Spleen (tissue), 11 donors: Measurements from ENCODE around the gene TNNT2. TPM values are rescaled to one million over a fixed set of nuclear protein-coding genes. Genes with fewer than 3 reads are reported as not detected.
A peak's percentile ranks its signal among the peaks of the same experiment; 100 is the strongest.

Source experiments
- DNase-seq: peaks from one replicate; pipeline ENCODE4 v3.0.0-alpha.2; 2020
- H3K27ac ChIP-seq, 8 donors: fragments of 200-600 bp; sonication (generic) in 7 of 8; 1 replicate in 4 of 8; 2 replicates in 4 of 8; pipeline versions ENCODE4 v1.5.0 to v1.8.0; 2016 to 2021; ENCODE audit warnings: inconsistent platforms in 4 of 8, mild to moderate bottlenecking in 4 of 8, moderate library complexity in 1 of 8
- H3K27me3 ChIP-seq, 7 donors: fragments of 200-600 bp; sonication (generic) in 6 of 7; replicated peaks in 1 of 7; 1 replicate in 4 of 7; 2 replicates in 3 of 7; pipeline versions ENCODE4 v1.5.0 to v1.8.0; 2016 to 2021; ENCODE audit warnings: inconsistent platforms in 3 of 7, mild to moderate bottlenecking in 1 of 7
- H3K36me3 ChIP-seq, 6 donors: fragments of 200-600 bp; sonication (generic) in 5 of 6; 1 replicate in 4 of 6; 2 replicates in 2 of 6; pipeline versions ENCODE4 v1.5.0 to v1.8.0; 2016 to 2021; ENCODE audit warnings: inconsistent platforms in 2 of 6
- H3K4me1 ChIP-seq, 6 donors: fragments of 200-600 bp; sonication (generic) in 5 of 6; 1 replicate in 3 of 6; 2 replicates in 3 of 6; pipeline versions ENCODE4 v1.5.0 to v1.8.0; 2016 to 2021; ENCODE audit warnings: inconsistent platforms in 3 of 6
- H3K4me3 ChIP-seq, 8 donors: fragments of 200-600 bp; sonication (generic) in 7 of 8; 1 replicate in 4 of 8; 2 replicates in 4 of 8; pipeline versions ENCODE4 v1.5.0 to v1.8.0; 2016 to 2021; ENCODE audit warnings: inconsistent platforms in 4 of 8, mild to moderate bottlenecking in 4 of 8, moderate library complexity in 2 of 8
- H3K9me3 ChIP-seq, 8 donors: fragments of 200-600 bp; sonication (generic) in 7 of 8; 1 replicate in 4 of 8; 2 replicates in 4 of 8; pipeline versions ENCODE4 v1.5.0 to v1.8.0; 2016 to 2021; ENCODE audit warnings: inconsistent platforms in 4 of 8
- POLR2A ChIP-seq, 3 donors: fragments of 450-650 bp; IDR thresholded peaks; one replicate each; pipeline ENCODE4 v1.5.1; 2017; ENCODE audit warnings: antibody characterized with exemption in 3 of 3, mild to moderate bottlenecking in 1 of 3
- POLR2AphosphoS5 ChIP-seq, 3 donors: sonication (generic); formaldehyde crosslinking; IDR thresholded peaks; one replicate each; pipeline ENCODE4 v1.5.1; 2017; ENCODE audit warnings: antibody characterized with exemption in 3 of 3
- WGBS, 5 donors: extraction: QIAGEN DNeasy Blood & Tissue Kit in 3 of 5; methylation state at CpG; one replicate each; pipeline versions ENCODE4 v1.1.5 to v1.1.7; 2013 to 2018; 5-methylcytosine and 5-hydroxymethylcytosine counted together
- intact Hi-C: fragments of 100-400 bp; cut with DNase I; formaldehyde crosslinking; loops from one replicate; pipeline ENCODE4 v1.15.0; 2023; ENCODE audit warnings: low total_unique reads
- polyA plus RNA-seq, 3 donors: library from polyadenylated mRNA; stranded (reverse); fragments of 200-250 nt; gene quantifications; one replicate each; pipeline ENCODE4 v1.2.1, GENCODE V29; 2013
- total RNA-seq, 7 donors: library from RNA; depleted of rRNA in 3 of 7; stranded (reverse); fragments of >200 nt in 3 of 7; fragmentation: NEBNext Ultra II Directional in 4 of 7; extraction: Animal tissue kit (Norgen Biotek cat#: 25700) in 4 of 7; gene quantifications; one replicate each; pipeline versions ENCODE4 v1.1.0 to v1.2.1, GENCODE V29; 2016 to 2021
- TF ChIP-seq, protein P1 (sequence below), 11 experiments: fragments of 200-600 bp in 7 of 11; fragments of 450-650 bp in 4 of 11; sonication (generic) in 4 of 11; IDR thresholded peaks in 8 of 11; conservative IDR thresholded peaks in 3 of 11; 1 replicate in 7 of 11; 2 replicates in 4 of 11; pipeline versions ENCODE4 v1.4.0 to v1.8.0; 2016 to 2021; ENCODE audit warnings: antibody characterized with exemption in 11 of 11, inconsistent platforms in 4 of 11, mild to moderate bottlenecking in 1 of 11
- donor health status: healthy with polysubstance abuse.
- donor health status: DM: no; HTN: no; CAD: no; lungs with moderate emphysema.
- donor health status: DM: no; HTN: no; CAD: no.
- donor health status: Bipolar disorder and iron deficiency.
- donor health status: healthy.
- donor health status: DM: no; HTN: no; CAD: no.
- donor health status: DM: yes; HTN: yes; CAD: no.

TNNT2 gene
- total and polyA plus RNA-seq, 10 donors, result 0.41 to 3.8 (median 1.2) TPM; not detected in 5

DNA sequence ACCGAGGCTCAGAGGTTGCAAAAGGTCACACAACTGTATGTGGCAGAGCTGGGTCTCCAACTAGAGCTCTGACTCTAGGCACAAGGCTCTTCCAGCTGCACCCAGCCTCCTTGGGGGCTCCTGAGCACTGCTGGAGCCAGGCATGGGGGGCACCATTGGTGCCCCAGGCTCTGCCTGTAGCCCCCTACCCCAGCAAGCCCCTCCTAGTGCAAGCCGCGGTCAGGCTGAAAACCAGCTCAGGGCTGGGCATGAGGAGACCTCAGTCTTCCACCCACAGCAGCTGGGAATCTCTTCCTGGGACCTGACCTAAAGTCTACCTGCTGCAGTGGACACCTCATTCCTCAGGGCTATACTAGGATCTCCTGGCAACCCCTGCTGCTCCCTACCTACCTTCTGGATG lies 14.6 kb downstream of the TNNT2 start:
- TF ChIP-seq POLR2A (IDR thresholded peaks at IDR 0.05) (no peak), POLR2AphosphoS5 (IDR thresholded peaks at IDR 0.05) (no peak)
- TF ChIP-seq, protein P1, sequence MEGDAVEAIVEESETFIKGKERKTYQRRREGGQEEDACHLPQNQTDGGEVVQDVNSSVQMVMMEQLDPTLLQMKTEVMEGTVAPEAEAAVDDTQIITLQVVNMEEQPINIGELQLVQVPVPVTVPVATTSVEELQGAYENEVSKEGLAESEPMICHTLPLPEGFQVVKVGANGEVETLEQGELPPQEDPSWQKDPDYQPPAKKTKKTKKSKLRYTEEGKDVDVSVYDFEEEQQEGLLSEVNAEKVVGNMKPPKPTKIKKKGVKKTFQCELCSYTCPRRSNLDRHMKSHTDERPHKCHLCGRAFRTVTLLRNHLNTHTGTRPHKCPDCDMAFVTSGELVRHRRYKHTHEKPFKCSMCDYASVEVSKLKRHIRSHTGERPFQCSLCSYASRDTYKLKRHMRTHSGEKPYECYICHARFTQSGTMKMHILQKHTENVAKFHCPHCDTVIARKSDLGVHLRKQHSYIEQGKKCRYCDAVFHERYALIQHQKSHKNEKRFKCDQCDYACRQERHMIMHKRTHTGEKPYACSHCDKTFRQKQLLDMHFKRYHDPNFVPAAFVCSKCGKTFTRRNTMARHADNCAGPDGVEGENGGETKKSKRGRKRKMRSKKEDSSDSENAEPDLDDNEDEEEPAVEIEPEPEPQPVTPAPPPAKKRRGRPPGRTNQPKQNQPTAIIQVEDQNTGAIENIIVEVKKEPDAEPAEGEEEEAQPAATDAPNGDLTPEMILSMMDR (IDR thresholded peaks at IDR 0.05 in 8 of 11, conservative IDR thresholded peaks at IDR 0.05 in 3 of 11), result no peak
- H3K27me3 ChIP-seq, result peaks cover 0 to 35% (median 0%) of the 10 kb centered on the region in 7 donors
- no peak overlapping the region for H3K4me3 ChIP-seq
- intact Hi-C loops, result loop anchor here (5.0 kb wide), 1 partner anchor 106 kb away; no protein-coding TSS in a partner anchor
- DNase-seq, result peak; percentile 61
- no peaks in the 10 kb centered on the region for H3K36me3 ChIP-seq
- H3K9me3 ChIP-seq, result no peaks in the 10 kb centered on the region
- H3K27ac ChIP-seq, result no peak overlapping the region
- WGBS, 5 donors, result 90 to 97% (median 94%) methylated on average over 3 of the region's 3 CpGs
- H3K4me1 ChIP-seq, result no peaks in the 10 kb centered on the region

DNA sequence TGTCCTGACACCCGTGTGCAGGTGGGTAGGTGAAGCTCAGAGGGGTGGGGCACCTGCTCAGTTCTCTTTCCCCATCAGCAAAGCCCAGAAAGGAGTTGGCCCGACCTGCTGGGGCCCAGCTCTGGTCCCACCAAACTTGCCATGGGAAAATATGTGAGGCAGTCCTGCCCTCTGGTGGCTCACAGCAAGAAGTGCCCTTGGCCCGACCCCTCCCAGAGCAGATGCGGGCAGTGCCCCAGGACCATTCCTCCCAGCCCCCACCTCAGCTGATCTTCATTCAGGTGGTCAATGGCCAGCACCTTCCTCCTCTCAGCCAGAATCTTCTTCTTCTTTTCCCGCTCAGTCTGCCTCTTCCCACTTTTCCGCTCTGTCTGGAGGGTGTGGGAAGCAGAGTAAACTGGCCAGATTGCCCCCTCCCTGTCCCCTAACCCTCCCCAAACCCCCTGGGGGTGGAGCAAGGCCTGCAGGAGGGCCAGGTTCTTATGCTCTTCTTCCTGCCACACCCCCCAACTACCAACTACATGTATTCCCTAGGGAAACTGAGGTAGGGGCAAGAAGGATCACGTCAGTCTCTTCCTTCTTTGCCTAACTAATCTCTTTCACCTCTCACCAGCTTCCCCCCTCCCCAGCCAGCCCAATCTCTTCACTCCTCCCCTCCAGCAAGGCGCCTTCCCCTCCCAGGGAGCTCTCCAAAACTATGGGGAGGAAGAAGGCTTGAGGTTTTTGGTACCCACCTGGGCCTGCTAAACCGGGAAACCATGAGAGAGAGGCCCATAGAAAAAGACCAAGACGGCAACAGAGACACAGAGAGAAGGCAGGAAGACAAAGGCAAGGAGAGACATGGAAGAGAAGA lies 15.6 kb downstream of the TNNT2 start:
- no peaks in the 10 kb centered on the region for H3K4me1 ChIP-seq
- intact Hi-C loops, result loop anchor here (5.0 kb wide), 1 partner anchor 105 kb away; no protein-coding TSS in a partner anchor
- no peak overlapping the region for H3K4me3 ChIP-seq
- 36 to 42% (median 39%) methylated on average over 9 to 10 of the region's 10 CpGs for WGBS, 5 donors
- peaks cover 0 to 35% (median 0%) of the 10 kb centered on the region in 7 donors for H3K27me3 ChIP-seq
- TF ChIP-seq, protein P1 (IDR thresholded peaks at IDR 0.05 in 8 of 11, conservative IDR thresholded peaks at IDR 0.05 in 3 of 11), result peak in 10 of 11 experiments; percentile 14 to 75 (median 62)
- TF ChIP-seq POLR2A (IDR thresholded peaks at IDR 0.05), result no peak
- H3K36me3 ChIP-seq, result no peaks in the 10 kb centered on the region
- DNase-seq, result peak; percentile 72
- H3K9me3 ChIP-seq, result no peaks in the 10 kb centered on the region
- H3K27ac ChIP-seq, result no peak overlapping the region

DNA sequence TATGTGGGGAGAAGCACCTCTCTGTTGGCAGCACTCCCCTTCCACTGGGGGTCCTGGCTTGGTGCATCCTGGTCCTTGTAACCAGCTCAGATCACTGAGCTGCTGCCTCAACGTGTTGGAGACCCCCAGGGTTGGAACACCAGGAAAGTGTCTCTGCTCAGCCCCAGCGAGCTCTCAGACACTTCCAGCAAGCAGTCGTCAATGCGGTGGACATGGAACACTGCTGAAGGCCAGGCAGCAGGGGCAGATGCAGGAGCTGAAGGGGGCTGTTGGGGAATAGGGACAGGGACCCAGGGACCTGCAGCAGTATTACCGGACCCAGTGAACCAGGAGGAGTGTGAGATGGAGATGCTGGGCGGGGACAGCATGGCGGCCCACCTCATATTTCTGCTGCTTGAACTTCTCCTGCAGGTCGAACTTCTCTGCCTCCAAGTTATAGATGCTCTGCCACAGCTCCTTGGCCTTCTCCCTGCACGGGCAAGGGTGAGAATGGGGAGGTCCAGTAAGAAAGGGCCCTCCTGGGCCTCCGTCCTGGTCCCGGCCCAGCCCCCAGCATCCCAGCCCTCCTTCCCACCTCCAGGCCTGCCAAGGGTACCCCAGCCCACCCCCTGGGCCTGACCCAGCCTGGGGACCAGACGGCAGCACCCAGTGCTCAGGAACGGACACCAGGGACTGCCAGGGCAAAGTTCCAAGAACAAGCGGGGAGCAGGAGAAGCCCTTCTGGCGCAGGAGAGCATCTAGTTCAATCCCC lies 16.4 kb downstream of the TNNT2 start:
- Histone ChIP-seq H3K27me3 (peaks cover 0 to 35% (median 0%) of the 10 kb centered on the region in 7 donors), H3K9me3 (no peaks in the 10 kb centered on the region), H3K4me1 (no peaks in the 10 kb centered on the region), H3K27ac (no peak overlapping the region), H3K36me3 (no peaks in the 10 kb centered on the region), H3K4me3 (no peak overlapping the region)
- 80 to 89% (median 81%) methylated on average over 11 to 15 of the region's 15 CpGs for WGBS, 5 donors
- TF ChIP-seq POLR2AphosphoS5 (IDR thresholded peaks at IDR 0.05) (no peak), POLR2A (IDR thresholded peaks at IDR 0.05) (no peak)
- TF ChIP-seq, protein P1 (IDR thresholded peaks at IDR 0.05 in 8 of 11, conservative IDR thresholded peaks at IDR 0.05 in 3 of 11), result no peak
- intact Hi-C loops, result loop anchor here (5.0 kb wide), 1 partner anchor 104 kb away; no protein-coding TSS in a partner anchor
- DNase-seq, result peak; percentile 64
